Neural progenitor cell (in vitro differentiated cells): Measurements from ENCODE around the gene PPP1R14B. TPM values are rescaled to one million over a fixed set of nuclear protein-coding genes. Genes with fewer than 3 reads are reported as not detected.

ENCODE experiments used
- DNase-seq: peaks from one replicate; pipeline ENCODE4 v3.0.0-alpha.2; 2016; ENCODE audit warnings: low spot score
- H2AFZ ChIP-seq: fragments of 200-600 bp; sonication (generic); replicated peaks from 2 replicates; pipeline ENCODE4 v1.6.1; 2016; ENCODE audit warnings: antibody characterized with exemption
- H3F3A ChIP-seq: fragments of 200-600 bp; sonication (generic); 2 replicates; pipeline ENCODE4 v1.6.1; 2016; ENCODE audit warnings: antibody characterized with exemption, low read depth
- H3K27ac ChIP-seq: fragments of 200-600 bp; sonication (generic); 2 replicates; pipeline ENCODE4 v1.5.1; 2016; ENCODE audit warnings: mild to moderate bottlenecking
- H3K27me3 ChIP-seq: fragments of 200-600 bp; sonication (generic); 2 replicates; pipeline ENCODE4 v1.6.1; 2016; ENCODE audit warnings: mild to moderate bottlenecking, moderate library complexity
- H3K36me3 ChIP-seq: fragments of 200-600 bp; sonication (generic); 2 replicates; pipeline ENCODE4 v1.5.1; 2016
- H3K4me1 ChIP-seq: fragments of 200-600 bp; sonication (generic); 2 replicates; pipeline ENCODE4 v1.6.1; 2016; ENCODE audit warnings: mixed run types
- H3K4me2 ChIP-seq: fragments of 200-600 bp; sonication (generic); 2 replicates; pipeline ENCODE4 v1.6.1; 2016
- H3K4me3 ChIP-seq: fragments of 200-600 bp; sonication (generic); 2 replicates; pipeline ENCODE4 v1.5.1; 2016
- H3K79me2 ChIP-seq: fragments of 200-600 bp; sonication (generic); 2 replicates; pipeline ENCODE4 v1.6.1; 2016; ENCODE audit warnings: low read depth
- H3K9ac ChIP-seq: fragments of 200-600 bp; sonication (generic); 2 replicates; pipeline ENCODE4 v1.6.1; 2016
- H3K9me3 ChIP-seq: fragments of 200-600 bp; sonication (generic); 2 replicates; pipeline ENCODE4 v1.5.1; 2016; ENCODE audit warnings: low read depth
- H4K20me1 ChIP-seq: fragments of 200-600 bp; sonication (generic); 2 replicates; pipeline ENCODE4 v1.6.1; 2016; ENCODE audit warnings: low read depth
- H3K27ac Mint-ChIP-seq: 3 replicates; pipeline ENCODE4 v1.8.0; 2021; ENCODE audit warnings: mixed read lengths
- H3K27me3 Mint-ChIP-seq: 2 replicates; pipeline ENCODE4 v1.8.0; 2022; ENCODE audit warnings: low read depth, mild to moderate bottlenecking, inconsistent platforms, moderate library complexity, mixed read lengths; ENCODE audit not compliant: insufficient read depth
- H3K36me3 Mint-ChIP-seq: 3 replicates; pipeline ENCODE4 v1.8.0; 2021; ENCODE audit warnings: mixed read lengths
- H3K4me1 Mint-ChIP-seq: 3 replicates; pipeline ENCODE4 v1.8.0; 2021; ENCODE audit warnings: mixed read lengths
- H3K4me3 Mint-ChIP-seq: 3 replicates; pipeline ENCODE4 v1.8.0; 2021; ENCODE audit warnings: mild to moderate bottlenecking, moderate library complexity, mixed read lengths
- H3K9me3 Mint-ChIP-seq: 3 replicates; pipeline ENCODE4 v1.8.0; 2020; ENCODE audit warnings: mixed read lengths
- EZH2 ChIP-seq: fragments of 200-600 bp; sonication (generic); IDR thresholded peaks from 2 replicates; pipeline ENCODE4 v1.6.1; 2017; ENCODE audit warnings: antibody characterized with exemption, mild to moderate bottlenecking, moderate library complexity
- EZH2phosphoT487 ChIP-seq: fragments of 200-600 bp; sonication (generic); IDR thresholded peaks from 2 replicates; pipeline ENCODE4 v1.6.1; 2017; ENCODE audit warnings: antibody characterized with exemption
- total RNA-seq: library from RNA; depleted of rRNA; stranded (reverse); fragments of >200 nt; gene quantifications from 2 replicates; pipeline ENCODE4 v1.2.3, GENCODE V29; 2015; ENCODE audit warnings: low replicate concordance
- TF ChIP-seq, protein P1 (sequence below): fragments of 200-600 bp; sonication (generic); IDR thresholded peaks from 2 replicates; pipeline ENCODE4 v1.5.1; 2017; ENCODE audit warnings: antibody characterized with exemption, mild to moderate bottlenecking

Gene PPP1R14B
- total RNA-seq, 1 donor from 2014 or later = 107 TPM

DNA sequence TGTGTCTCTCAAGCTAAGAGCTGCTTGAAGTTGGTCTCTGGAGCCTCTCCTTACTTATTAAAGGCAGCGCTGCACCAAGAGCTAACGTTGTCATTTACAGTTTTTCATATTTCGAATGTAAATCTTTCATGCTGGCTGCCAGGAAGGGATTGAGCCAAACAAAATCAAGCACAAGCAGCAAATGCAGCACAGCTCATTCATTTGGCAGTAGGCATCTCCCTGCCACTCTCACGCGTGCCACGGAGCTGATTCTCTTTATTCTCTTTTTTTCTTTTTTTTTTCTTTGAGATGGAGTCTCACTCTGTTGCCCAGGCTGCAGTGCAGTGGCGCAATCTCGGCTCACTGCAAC, 13.8 kb downstream of the PPP1R14B start:
- no peaks in the 10 kb centered on the region for H3K9me3 Mint-ChIP-seq
- Histone ChIP-seq H3K9ac (no peak overlapping the region), H3K36me3 (no peaks in the 10 kb centered on the region), H3K27ac (no peak overlapping the region), H3K27me3 (peaks cover 47% of the 10 kb centered on the region), H3K4me2 (no peak overlapping the region), H2AFZ (no peak overlapping the region), H4K20me1 (peaks cover 3% of the 10 kb centered on the region), H3F3A (peaks cover 44% of the 10 kb centered on the region), H3K79me2 (no peaks in the 10 kb centered on the region), H3K4me3 (no peak overlapping the region), H3K9me3 (no peaks in the 10 kb centered on the region), H3K4me1 (peaks cover 8% of the 10 kb centered on the region)
- H3K36me3 Mint-ChIP-seq = no peaks in the 10 kb centered on the region
- TF ChIP-seq EZH2phosphoT487 (no peak), EZH2 (no peak)
- TF ChIP-seq, protein P1, sequence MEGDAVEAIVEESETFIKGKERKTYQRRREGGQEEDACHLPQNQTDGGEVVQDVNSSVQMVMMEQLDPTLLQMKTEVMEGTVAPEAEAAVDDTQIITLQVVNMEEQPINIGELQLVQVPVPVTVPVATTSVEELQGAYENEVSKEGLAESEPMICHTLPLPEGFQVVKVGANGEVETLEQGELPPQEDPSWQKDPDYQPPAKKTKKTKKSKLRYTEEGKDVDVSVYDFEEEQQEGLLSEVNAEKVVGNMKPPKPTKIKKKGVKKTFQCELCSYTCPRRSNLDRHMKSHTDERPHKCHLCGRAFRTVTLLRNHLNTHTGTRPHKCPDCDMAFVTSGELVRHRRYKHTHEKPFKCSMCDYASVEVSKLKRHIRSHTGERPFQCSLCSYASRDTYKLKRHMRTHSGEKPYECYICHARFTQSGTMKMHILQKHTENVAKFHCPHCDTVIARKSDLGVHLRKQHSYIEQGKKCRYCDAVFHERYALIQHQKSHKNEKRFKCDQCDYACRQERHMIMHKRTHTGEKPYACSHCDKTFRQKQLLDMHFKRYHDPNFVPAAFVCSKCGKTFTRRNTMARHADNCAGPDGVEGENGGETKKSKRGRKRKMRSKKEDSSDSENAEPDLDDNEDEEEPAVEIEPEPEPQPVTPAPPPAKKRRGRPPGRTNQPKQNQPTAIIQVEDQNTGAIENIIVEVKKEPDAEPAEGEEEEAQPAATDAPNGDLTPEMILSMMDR = no peak
- H3K4me1 Mint-ChIP-seq = peaks cover 23% of the 10 kb centered on the region
- peaks cover 16% of the 10 kb centered on the region for H3K27me3 Mint-ChIP-seq
- DNase-seq = no peak
- no peak overlapping the region for H3K27ac Mint-ChIP-seq
- peak overlapping the region; percentile 92 for H3K4me3 Mint-ChIP-seq

DNA sequence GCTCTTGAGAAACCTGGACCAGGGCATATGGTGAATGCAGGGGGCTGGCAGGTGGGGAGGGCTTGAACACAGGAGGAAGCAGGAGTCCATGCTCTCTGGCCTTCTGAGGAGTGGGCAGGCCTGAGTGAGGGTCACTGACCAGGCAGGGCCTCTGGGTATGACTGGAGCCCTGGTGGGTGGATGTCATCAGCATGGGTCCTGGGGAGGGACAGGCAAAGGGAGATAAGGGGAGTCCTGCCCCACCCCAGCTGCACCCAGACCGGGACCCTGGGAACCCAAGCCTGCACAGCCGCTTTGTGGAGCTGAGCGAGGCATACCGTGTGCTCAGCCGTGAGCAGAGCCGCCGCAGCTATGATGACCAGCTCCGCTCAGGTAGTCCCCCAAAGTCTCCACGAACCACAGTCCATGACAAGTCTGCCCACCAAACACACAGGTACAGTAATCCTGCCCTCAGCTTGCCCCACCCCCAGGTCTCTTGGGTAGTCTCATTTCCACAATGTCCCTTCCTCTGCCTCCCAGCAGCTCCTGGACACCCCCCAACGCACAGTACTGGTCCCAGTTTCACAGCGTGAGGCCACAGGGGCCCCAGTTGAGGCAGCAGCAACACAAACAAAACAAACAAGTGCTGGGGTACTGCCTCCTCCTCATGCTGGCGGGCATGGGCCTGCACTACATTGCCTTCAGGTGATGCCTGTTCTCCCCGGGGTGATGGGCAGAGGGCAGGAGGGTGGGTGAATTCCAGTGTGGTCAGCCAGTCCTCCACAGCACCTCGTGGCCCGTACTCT, 14.4 kb downstream of the PPP1R14B start:
- Histone ChIP-seq H3K79me2 (no peaks in the 10 kb centered on the region), H4K20me1 (peaks cover 3% of the 10 kb centered on the region), H2AFZ (no peak overlapping the region), H3K27me3 (peaks cover 47% of the 10 kb centered on the region), H3K4me3 (no peak overlapping the region), H3K9ac (no peak overlapping the region), H3K4me1 (peaks cover 8% of the 10 kb centered on the region), H3K27ac (no peak overlapping the region), H3F3A (peaks cover 44% of the 10 kb centered on the region), H3K9me3 (no peaks in the 10 kb centered on the region), H3K36me3 (no peaks in the 10 kb centered on the region), H3K4me2 (no peak overlapping the region)
- TF ChIP-seq EZH2phosphoT487 (no peak), EZH2 (no peak)
- TF ChIP-seq, protein P1 = no peak
- peaks cover 16% of the 10 kb centered on the region for H3K27me3 Mint-ChIP-seq
- H3K4me1 Mint-ChIP-seq = peaks cover 25% of the 10 kb centered on the region
- no peak overlapping the region for H3K27ac Mint-ChIP-seq
- DNase-seq = no peak
- H3K4me3 Mint-ChIP-seq = peak overlapping the region; percentile 92
- no peaks in the 10 kb centered on the region for H3K36me3 Mint-ChIP-seq
- no peaks in the 10 kb centered on the region for H3K9me3 Mint-ChIP-seq

DNA sequence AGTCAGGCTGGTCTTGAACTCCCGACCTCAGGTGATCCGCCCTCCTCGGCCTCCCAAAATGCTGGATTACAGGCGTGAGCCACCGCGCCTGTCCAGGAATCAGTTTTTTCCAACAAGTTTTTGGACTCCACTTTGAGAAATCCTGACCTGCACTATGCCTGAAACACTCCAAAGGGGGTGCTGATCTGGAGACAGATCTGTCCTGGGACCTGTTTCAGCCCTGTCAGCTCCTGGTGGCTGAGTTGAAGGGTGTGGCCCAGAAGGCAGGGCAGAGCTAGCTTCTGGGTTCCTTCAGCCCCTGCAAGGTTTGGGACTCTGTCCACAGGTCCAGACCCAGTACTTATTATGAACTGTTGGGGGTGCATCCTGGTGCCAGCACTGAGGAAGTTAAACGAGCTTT, 15.2 kb downstream of the PPP1R14B start:
- no peak overlapping the region for H3K4me3 ChIP-seq

More for the DNA sequence above, 15.2 kb downstream of the PPP1R14B start:
- Histone ChIP-seq H4K20me1 (peaks cover 3% of the 10 kb centered on the region), H3K9ac (no peak overlapping the region), H3K27me3 (peaks cover 47% of the 10 kb centered on the region), H2AFZ (no peak overlapping the region), H3K36me3 (no peaks in the 10 kb centered on the region), H3K79me2 (no peaks in the 10 kb centered on the region), H3K9me3 (no peaks in the 10 kb centered on the region), H3F3A (peaks cover 44% of the 10 kb centered on the region), H3K4me1 (peaks cover 14% of the 10 kb centered on the region), H3K27ac (no peak overlapping the region), H3K4me2 (peak overlapping the region; percentile 95)
- Mint-ChIP-seq H3K4me3 (peak overlapping the region; percentile 92), H3K27ac (no peak overlapping the region), H3K4me1 (peaks cover 32% of the 10 kb centered on the region), H3K27me3 (peaks cover 14% of the 10 kb centered on the region), H3K36me3 (no peaks in the 10 kb centered on the region), H3K9me3 (no peaks in the 10 kb centered on the region)
- TF ChIP-seq, protein P1 = no peak
- TF ChIP-seq EZH2phosphoT487 (no peak), EZH2 (no peak)
- DNase-seq = no peak
